ENCODE results near the gene SGIP1.
A peak's percentile ranks its signal among the peaks of the same experiment; 100 is the strongest.

SGIP1 gene

GRCh38 chr1:66523562-66523961 is 10.4 kb upstream of the SGIP1 start:
- no peak for DNase-seq (ENCODE audit: low spot score)

- no peak for DNase-seq (ENCODE audit: low spot score)
Measured at GRCh38 chr1:66525086-66525485, 8.9 kb upstream of the SGIP1 start.

GRCh38 chr1:66526036-66526435 is 7.9 kb upstream of the SGIP1 start:
- DNase-seq (ENCODE audit: low spot score) = no peak

- DNase-seq (ENCODE audit: low spot score) = no peak
Measured at GRCh38 chr1:66526991-66527390, 7.0 kb upstream of the SGIP1 start.

- peak; percentile 33 for DNase-seq (ENCODE audit: low spot score)
Measured at GRCh38 chr1:66527686-66528085, 6.3 kb upstream of the SGIP1 start.

- no peak for DNase-seq (ENCODE audit: low spot score)
Measured at GRCh38 chr1:66528580-66528979, 5.4 kb upstream of the SGIP1 start.

DNA sequence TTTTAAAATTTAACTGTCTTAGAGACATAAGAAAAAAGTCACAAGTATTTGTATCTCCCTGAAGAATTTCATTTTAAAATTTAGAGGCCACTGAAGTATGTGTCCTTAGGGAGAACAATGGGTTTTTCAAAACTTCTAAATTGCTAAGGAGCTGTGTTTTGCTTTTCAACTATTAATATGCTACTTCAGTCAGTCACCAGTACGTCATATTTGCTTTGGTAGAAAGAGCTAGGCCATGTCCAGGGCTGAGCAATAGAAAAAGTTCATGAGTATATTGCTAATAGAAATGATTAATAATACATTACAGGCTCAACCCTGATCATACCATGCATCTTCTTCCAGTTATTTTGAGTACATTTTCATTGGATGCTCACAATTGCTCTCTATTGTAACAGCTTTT is 1.7 kb upstream of the SGIP1 start:
- DNase-seq (ENCODE audit: low spot score) = no peak

GRCh38 chr1:66532798-66533783 is 862 bp upstream of the SGIP1 start:
- peak; percentile 60 for DNase-seq (ENCODE audit: low spot score)

DNA sequence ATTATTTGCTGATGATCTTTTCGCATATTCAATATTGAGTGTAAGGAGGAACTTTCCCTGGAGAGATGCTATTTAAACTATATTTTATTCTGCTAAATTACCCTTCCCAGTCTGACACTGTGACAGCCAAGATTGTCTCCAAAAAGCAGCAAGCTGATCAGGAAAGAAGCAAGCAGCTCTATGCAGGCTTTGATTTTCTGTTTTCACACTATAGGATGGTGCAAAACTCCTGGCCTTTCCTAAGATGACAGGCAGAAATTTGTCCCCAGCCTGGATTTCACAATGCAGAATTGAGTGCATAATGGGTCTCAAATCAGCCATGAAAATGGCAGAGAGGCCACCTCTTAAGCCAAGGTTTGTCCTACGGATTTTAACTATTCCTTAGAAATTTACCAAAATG is 1.1 kb downstream of the SGIP1 start:
- DNase-seq (ENCODE audit: low spot score) = no peak

- no peak for DNase-seq (ENCODE audit: low spot score)
Measured at GRCh38 chr1:66535853-66536252, 1.9 kb downstream of the SGIP1 start.

DNA sequence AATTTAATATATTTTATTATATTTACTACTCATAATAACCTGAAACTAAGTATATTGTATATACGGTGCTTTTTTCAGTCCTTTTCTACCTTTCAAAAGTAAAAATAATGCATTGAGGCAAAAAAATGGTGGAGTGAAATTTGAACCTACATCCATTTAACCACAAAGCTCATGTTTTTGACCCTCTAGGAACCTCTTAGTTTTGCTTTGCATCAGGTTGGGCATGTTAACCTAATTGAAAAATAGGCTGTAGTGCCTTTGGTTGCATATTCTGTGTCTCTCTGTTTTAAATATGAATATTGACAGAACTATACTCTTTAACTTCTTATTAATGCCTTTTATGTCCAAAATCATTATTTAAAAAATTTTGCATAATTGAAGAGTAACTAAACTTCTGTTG is 3.8 kb downstream of the SGIP1 start:
- DNase-seq (ENCODE audit: low spot score) = no peak

DNA sequence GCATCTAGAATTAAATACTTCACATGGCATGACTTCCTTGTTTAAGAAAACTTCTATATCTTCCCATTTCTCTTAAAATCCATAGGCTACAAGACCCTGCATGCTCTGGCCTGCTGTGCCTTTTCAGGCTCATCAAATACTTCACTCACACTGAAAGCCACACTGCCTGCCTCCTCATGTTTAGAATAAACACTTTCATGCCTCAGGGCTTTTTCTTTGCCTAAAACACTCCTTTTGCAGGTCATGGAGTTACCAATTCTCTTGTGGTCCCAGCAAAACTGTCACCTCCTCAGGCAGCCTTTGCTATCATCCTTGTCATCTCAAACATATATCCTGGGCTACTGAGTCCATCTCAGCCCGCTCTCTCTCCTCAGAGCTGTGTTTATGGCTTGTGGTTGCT is 5.5 kb downstream of the SGIP1 start:
- no peak for DNase-seq (ENCODE audit: low spot score)

GRCh38 chr1:66540434-66541032 is 6.6 kb downstream of the SGIP1 start:
- DNase-seq (ENCODE audit: low spot score) = peak; percentile 27

GRCh38 chr1:66542314-66542713 is 8.4 kb downstream of the SGIP1 start:
- DNase-seq (ENCODE audit: low spot score) = no peak

DNA sequence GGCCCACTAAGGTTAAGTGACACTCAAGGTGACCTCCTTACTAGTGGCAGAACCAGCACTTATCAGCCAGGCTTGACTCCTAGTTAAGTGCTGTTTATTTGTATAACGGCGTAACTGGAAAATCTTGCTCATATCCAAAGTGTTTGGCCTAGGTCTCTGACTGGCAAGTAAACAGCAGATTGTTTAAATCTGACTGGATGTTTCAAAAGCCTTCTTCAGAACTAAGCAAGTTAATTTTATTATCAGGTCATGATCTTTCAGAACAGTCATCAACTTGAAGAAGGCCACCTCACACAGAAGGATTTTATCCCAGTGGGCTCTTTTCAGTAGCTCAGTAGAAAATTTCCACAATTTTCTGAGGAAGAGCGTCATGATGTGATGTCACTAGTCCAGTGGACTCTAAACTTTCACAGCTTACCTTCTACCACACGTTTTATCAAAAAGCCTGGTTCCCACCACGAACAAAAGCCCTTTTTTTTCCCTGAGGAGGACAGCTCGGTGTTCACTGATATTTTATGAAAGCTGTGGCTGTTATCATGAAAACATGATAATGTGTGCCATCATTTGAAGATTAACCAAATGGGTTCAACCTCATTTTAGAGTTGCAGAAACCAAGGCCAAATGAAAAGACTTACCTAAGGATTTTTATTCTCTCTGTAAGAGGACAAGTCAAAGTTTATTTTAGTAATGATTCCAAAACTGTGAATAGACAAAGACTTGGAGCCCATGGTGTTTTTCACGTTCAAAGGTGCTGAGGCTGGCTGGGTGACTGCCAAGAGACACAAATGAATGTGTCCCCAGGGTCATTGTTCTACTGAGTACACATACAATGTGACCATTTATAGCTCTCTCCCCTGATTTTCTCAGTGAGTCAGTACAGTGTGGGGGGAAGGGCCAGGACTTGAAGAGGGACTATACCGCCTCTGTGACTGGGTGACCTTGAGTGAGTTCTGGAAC is 9.1 kb downstream of the SGIP1 start:
- DNase-seq (ENCODE audit: low spot score) = peak; percentile 17

- DNase-seq (ENCODE audit: low spot score) = no peak
Measured at GRCh38 chr1:66546047-66546810, 12.3 kb downstream of the SGIP1 start.

GRCh38 chr1:66549017-66549416 is 15.1 kb downstream of the SGIP1 start:
- DNase-seq (ENCODE audit: low spot score) = no peak

GRCh38 chr1:66550243-66550642 is 16.3 kb downstream of the SGIP1 start:
- DNase-seq (ENCODE audit: low spot score) = no peak

DNA sequence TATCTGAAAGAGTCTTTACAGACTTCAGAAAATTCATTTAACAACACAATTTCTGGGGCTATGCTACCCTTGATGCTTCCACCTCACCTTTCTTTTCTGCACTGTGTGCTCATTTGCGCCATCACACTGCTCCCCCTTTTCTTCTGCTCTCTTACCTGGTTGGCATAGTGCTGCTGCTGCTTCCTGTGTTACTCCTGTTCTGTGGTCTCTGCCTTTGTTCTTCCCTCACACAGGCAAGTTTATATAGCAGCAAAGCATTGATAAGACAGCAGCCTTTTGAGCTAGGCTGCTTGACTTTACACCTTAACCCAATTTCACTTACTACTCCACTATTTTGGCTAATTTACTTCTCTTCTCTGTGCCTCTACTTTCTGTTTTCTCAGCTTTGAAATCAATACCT is 18.3 kb downstream of the SGIP1 start:
- DNase-seq (ENCODE audit: low spot score) = no peak

DNA sequence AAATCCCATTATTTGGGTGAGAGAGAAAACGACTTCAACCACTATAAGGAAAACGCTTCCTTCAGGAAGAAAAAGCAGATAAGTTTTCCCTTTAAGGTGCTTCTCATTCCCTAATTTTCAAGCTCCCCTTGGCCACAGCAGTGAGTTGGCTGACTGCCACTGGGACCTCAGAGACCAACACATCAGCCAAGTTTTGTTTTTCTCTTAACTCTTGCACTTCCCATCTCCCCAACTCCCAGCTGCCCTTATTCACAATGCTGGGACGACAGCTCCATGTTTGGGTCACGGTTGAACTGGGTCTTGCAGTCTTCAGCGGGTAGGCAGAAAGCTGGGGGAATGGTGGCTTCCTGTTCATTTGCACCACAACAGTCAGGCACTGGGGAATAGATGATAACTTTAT is 18.9 kb downstream of the SGIP1 start:
- DNase-seq (ENCODE audit: low spot score) = no peak

DNA sequence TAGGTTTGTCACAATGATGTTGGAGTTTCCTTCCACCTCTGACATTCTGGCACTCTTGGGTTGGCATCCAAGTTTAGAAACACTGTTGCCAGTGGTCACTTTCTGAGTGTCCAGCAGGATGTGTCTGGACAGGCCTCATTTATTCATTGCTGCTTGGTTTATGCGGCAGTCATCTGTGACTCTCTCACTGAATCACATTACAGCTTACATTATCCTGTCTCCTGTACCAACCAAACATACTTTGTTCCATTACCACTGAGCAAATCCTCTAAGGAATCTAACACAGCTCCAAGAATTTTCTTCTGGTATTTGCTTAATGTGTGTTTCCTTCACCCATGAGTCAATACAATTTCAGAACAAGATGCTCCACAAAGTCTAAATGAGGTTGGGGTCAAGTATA is 19.9 kb downstream of the SGIP1 start:
- peak; percentile 8 for DNase-seq (ENCODE audit: low spot score)
